ENCODE data around the gene TBC1D16.

The TBC1D16 gene

GRCh38 chr17:79926605-79927135, 109.0 kb downstream of the TBC1D16 start:
- H3K27ac Mint-ChIP-seq: no peak overlapping the region
- H3K9me3 Mint-ChIP-seq: no peaks in the 10 kb centered on the region
- peaks cover 31% of the 10 kb centered on the region for H3K4me1 Mint-ChIP-seq (ENCODE audit: low read depth)
- H3K4me3 Mint-ChIP-seq: no peak overlapping the region
- H3K36me3 Mint-ChIP-seq (ENCODE audit: low read depth): no peaks in the 10 kb centered on the region
- peaks cover 5% of the 10 kb centered on the region for H3K27me3 Mint-ChIP-seq

- H3K27me3 Mint-ChIP-seq: peaks cover 5% of the 10 kb centered on the region
- H3K9me3 Mint-ChIP-seq: no peaks in the 10 kb centered on the region
- no peaks in the 10 kb centered on the region for H3K36me3 Mint-ChIP-seq (ENCODE audit: low read depth)
- H3K4me3 Mint-ChIP-seq: no peak overlapping the region
- peaks cover 29% of the 10 kb centered on the region for H3K4me1 Mint-ChIP-seq (ENCODE audit: low read depth)
- H3K27ac Mint-ChIP-seq: no peak overlapping the region
These were observed 109.5 kb downstream of the TBC1D16 start for GRCh38 chr17:79926142-79926604.

GRCh38 chr17:79925242-79925957, 110.3 kb downstream of the TBC1D16 start:
- H3K4me1 Mint-ChIP-seq (ENCODE audit: low read depth): peaks cover 25% of the 10 kb centered on the region
- no peak overlapping the region for H3K4me3 Mint-ChIP-seq
- no peaks in the 10 kb centered on the region for H3K9me3 Mint-ChIP-seq
- peaks cover 5% of the 10 kb centered on the region for H3K27me3 Mint-ChIP-seq
- H3K36me3 Mint-ChIP-seq (ENCODE audit: low read depth): no peaks in the 10 kb centered on the region
- H3K27ac Mint-ChIP-seq: no peak overlapping the region

GRCh38 chr17:79924639-79924976, 111.1 kb downstream of the TBC1D16 start:
- no peaks in the 10 kb centered on the region for H3K9me3 Mint-ChIP-seq
- no peak overlapping the region for H3K27ac Mint-ChIP-seq
- peaks cover 25% of the 10 kb centered on the region for H3K4me1 Mint-ChIP-seq (ENCODE audit: low read depth)
- no peaks in the 10 kb centered on the region for H3K36me3 Mint-ChIP-seq (ENCODE audit: low read depth)
- peaks cover 5% of the 10 kb centered on the region for H3K27me3 Mint-ChIP-seq
- no peak overlapping the region for H3K4me3 Mint-ChIP-seq

GRCh38 chr17:79923974-79924638, 111.6 kb downstream of the TBC1D16 start:
- Mint-ChIP-seq H3K27me3 (peaks cover 5% of the 10 kb centered on the region), H3K4me3 (no peak overlapping the region), H3K27ac (no peak overlapping the region), H3K4me1 (ENCODE audit: low read depth) (peaks cover 25% of the 10 kb centered on the region), H3K9me3 (no peaks in the 10 kb centered on the region), H3K36me3 (ENCODE audit: low read depth) (no peaks in the 10 kb centered on the region)

GRCh38 chr17:79922798-79923197, 112.9 kb downstream of the TBC1D16 start:
- Mint-ChIP-seq H3K36me3 (ENCODE audit: low read depth) (no peaks in the 10 kb centered on the region), H3K27ac (no peak overlapping the region), H3K9me3 (no peaks in the 10 kb centered on the region), H3K27me3 (no peaks in the 10 kb centered on the region), H3K4me3 (no peak overlapping the region), H3K4me1 (ENCODE audit: low read depth) (peaks cover 14% of the 10 kb centered on the region)

GRCh38 chr17:79922116-79922601, 113.5 kb downstream of the TBC1D16 start:
- H3K27me3 Mint-ChIP-seq: no peaks in the 10 kb centered on the region
- no peak overlapping the region for H3K27ac Mint-ChIP-seq
- H3K4me1 Mint-ChIP-seq (ENCODE audit: low read depth): peaks cover 10% of the 10 kb centered on the region
- H3K36me3 Mint-ChIP-seq (ENCODE audit: low read depth): no peaks in the 10 kb centered on the region
- no peaks in the 10 kb centered on the region for H3K9me3 Mint-ChIP-seq
- H3K4me3 Mint-ChIP-seq: no peak overlapping the region

- Mint-ChIP-seq H3K27ac (no peak overlapping the region), H3K4me1 (ENCODE audit: low read depth) (peaks cover 6% of the 10 kb centered on the region), H3K4me3 (no peak overlapping the region), H3K9me3 (no peaks in the 10 kb centered on the region), H3K36me3 (ENCODE audit: low read depth) (no peaks in the 10 kb centered on the region), H3K27me3 (no peaks in the 10 kb centered on the region)
These were observed 114.1 kb downstream of the TBC1D16 start for GRCh38 chr17:79921411-79922115.

- Mint-ChIP-seq H3K27ac (no peak overlapping the region), H3K9me3 (no peaks in the 10 kb centered on the region), H3K36me3 (ENCODE audit: low read depth) (no peaks in the 10 kb centered on the region), H3K4me3 (no peak overlapping the region), H3K27me3 (no peaks in the 10 kb centered on the region), H3K4me1 (ENCODE audit: low read depth) (peaks cover 5% of the 10 kb centered on the region)
These were observed 114.8 kb downstream of the TBC1D16 start for GRCh38 chr17:79920751-79921410.

GRCh38 chr17:79919862-79920720, 115.6 kb downstream of the TBC1D16 start:
- Mint-ChIP-seq H3K9me3 (no peaks in the 10 kb centered on the region), H3K27ac (no peak overlapping the region), H3K36me3 (ENCODE audit: low read depth) (no peaks in the 10 kb centered on the region), H3K4me3 (no peak overlapping the region), H3K27me3 (no peaks in the 10 kb centered on the region), H3K4me1 (ENCODE audit: low read depth) (peaks cover 5% of the 10 kb centered on the region)

GRCh38 chr17:79919164-79919585, 116.5 kb downstream of the TBC1D16 start:
- no peak overlapping the region for H3K4me3 Mint-ChIP-seq
- no peaks in the 10 kb centered on the region for H3K27me3 Mint-ChIP-seq
- no peak overlapping the region for H3K27ac Mint-ChIP-seq
- H3K4me1 Mint-ChIP-seq (ENCODE audit: low read depth): peaks cover 3% of the 10 kb centered on the region
- no peaks in the 10 kb centered on the region for H3K9me3 Mint-ChIP-seq
- no peaks in the 10 kb centered on the region for H3K36me3 Mint-ChIP-seq (ENCODE audit: low read depth)

- H3K4me3 Mint-ChIP-seq: no peak overlapping the region
- no peaks in the 10 kb centered on the region for H3K27me3 Mint-ChIP-seq
- peaks cover 3% of the 10 kb centered on the region for H3K4me1 Mint-ChIP-seq (ENCODE audit: low read depth)
- no peaks in the 10 kb centered on the region for H3K36me3 Mint-ChIP-seq (ENCODE audit: low read depth)
- H3K9me3 Mint-ChIP-seq: no peaks in the 10 kb centered on the region
- H3K27ac Mint-ChIP-seq: no peak overlapping the region
These were observed 117.0 kb downstream of the TBC1D16 start for GRCh38 chr17:79918581-79919163.

GRCh38 chr17:79917902-79918484, 117.7 kb downstream of the TBC1D16 start:
- no peak overlapping the region for H3K27ac Mint-ChIP-seq

More at GRCh38 chr17:79917902-79918484, 117.7 kb downstream of the TBC1D16 start:
- Mint-ChIP-seq H3K4me3 (no peak overlapping the region), H3K27me3 (no peaks in the 10 kb centered on the region), H3K36me3 (ENCODE audit: low read depth) (no peaks in the 10 kb centered on the region), H3K9me3 (no peaks in the 10 kb centered on the region), H3K4me1 (ENCODE audit: low read depth) (peaks cover 3% of the 10 kb centered on the region)

All from stimulated activated naive CD8-positive, alpha-beta T cell treated with anti-CD3 and anti-CD28 coated beads, Interleukin-15, Interleukin-2, amounts not matched to agents 100 ng/mL and 50 ng/mL, for 24 hours (primary cell).